IgD-negative memory B cell (primary cell): ENCODE measurements around the gene TLCD4. TPM values are rescaled to one million over a fixed set of nuclear protein-coding genes. Genes with fewer than 3 reads are reported as not detected.

Experiments used
- H3K27ac Mint-ChIP-seq, 3 donors: one replicate each; pipeline ENCODE4 v1.8.0; 2020 to 2022; ENCODE audit warnings: mild to moderate bottlenecking in 3 of 3, mixed read lengths in 3 of 3, moderate library complexity in 1 of 3
- H3K27me3 Mint-ChIP-seq: one replicate; pipeline ENCODE4 v1.8.0; 2021; ENCODE audit warnings: mixed read lengths
- H3K36me3 Mint-ChIP-seq: one replicate; pipeline ENCODE4 v1.8.0; 2020; ENCODE audit warnings: mild to moderate bottlenecking, mixed read lengths
- H3K4me1 Mint-ChIP-seq, 3 donors: one replicate each; pipeline ENCODE4 v1.8.0; 2020 to 2022; ENCODE audit warnings: mixed read lengths in 3 of 3, mild to moderate bottlenecking in 1 of 3
- H3K4me3 Mint-ChIP-seq, 4 donors: one replicate each; pipeline ENCODE4 v1.8.0; 2020 to 2022; ENCODE audit warnings: mild to moderate bottlenecking in 4 of 4, mixed read lengths in 4 of 4, moderate library complexity in 3 of 4
- H3K9me3 Mint-ChIP-seq, 3 donors: one replicate each; pipeline ENCODE4 v1.8.0; 2020 to 2021; ENCODE audit warnings: mixed read lengths in 3 of 3, mild to moderate bottlenecking in 1 of 3
- polyA plus RNA-seq: library from polyadenylated mRNA; unstranded; fragments of 300-500 nt; fragmentation: Illumina TruSeq; gene quantifications from one replicate; pipeline ENCODE4 v1.2.3, GENCODE V29; 2021

The TLCD4 gene
- polyA plus RNA-seq, 1 donor from 2014 or later, result 3.1 TPM

DNA sequence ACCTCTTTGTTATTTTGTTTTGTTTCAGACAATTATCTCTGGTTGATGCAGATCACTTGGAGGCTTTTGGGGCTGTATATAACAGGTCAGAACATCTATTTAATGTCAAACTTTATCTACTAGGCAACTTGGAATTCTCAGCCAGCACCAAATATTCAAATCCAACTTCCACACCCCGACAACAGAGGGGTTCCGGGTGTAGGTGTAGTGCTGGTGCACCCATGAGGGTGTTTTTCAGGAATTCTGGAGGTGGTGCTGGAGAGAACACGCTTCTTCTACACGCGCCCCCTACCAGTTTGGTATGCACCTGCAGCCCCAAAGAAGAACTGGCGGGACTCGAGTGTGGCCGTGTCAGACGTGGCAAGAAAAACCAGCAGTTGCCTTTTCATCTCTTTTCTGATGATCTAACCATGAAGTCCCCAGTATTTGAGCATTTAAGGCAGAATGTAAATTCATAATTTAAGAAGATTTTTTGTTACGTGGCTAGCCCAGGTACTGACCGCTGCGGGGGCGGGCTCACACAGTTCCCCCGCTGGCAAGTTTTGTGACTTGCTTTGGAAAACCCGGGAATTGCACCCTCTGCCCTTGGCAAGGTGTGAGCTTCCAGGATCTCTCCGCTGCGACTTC is 462 bp upstream of the TLCD4 start:
- Mint-ChIP-seq H3K4me1 (peaks cover 8 to 34% (median 8%) of the 10 kb centered on the region in 3 donors), H3K36me3 (no peaks in the 10 kb centered on the region), H3K27ac (peak overlapping the region in 2 of 3 donors; percentile 69 to 90), H3K27me3 (peaks cover 19% of the 10 kb centered on the region), H3K9me3 (no peaks in the 10 kb centered on the region), H3K4me3 (peak overlapping the region; percentile 86 to 98 (median 94))

DNA sequence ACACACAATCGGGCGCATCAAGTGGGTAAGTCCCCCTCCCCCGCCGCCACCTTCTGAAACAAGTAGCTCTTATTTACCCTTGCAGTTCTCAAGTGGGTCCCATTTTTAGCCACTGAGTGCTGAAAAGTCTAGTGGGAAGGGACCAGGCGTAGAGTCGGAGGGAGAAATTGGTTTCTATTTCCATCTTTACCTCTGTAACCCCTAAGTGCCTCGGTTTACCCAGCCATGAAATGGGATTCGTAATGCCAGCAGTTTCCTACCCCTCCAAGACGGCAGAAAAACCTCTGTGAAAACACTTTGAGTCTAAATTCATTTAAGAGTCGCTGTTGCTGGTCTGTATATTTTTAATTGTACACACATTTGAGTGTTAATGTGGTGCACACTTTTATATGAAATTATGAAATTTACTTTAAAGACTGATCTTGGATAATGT is 928 bp downstream of the TLCD4 start:
- Mint-ChIP-seq H3K4me1 (peaks cover 8 to 33% (median 8%) of the 10 kb centered on the region in 3 donors), H3K4me3 (peak overlapping the region; percentile 86 to 97 (median 92)), H3K27ac (peak overlapping the region in 2 of 3 donors; percentile 60 to 71), H3K9me3 (no peaks in the 10 kb centered on the region), H3K36me3 (no peaks in the 10 kb centered on the region), H3K27me3 (peaks cover 19% of the 10 kb centered on the region)

DNA sequence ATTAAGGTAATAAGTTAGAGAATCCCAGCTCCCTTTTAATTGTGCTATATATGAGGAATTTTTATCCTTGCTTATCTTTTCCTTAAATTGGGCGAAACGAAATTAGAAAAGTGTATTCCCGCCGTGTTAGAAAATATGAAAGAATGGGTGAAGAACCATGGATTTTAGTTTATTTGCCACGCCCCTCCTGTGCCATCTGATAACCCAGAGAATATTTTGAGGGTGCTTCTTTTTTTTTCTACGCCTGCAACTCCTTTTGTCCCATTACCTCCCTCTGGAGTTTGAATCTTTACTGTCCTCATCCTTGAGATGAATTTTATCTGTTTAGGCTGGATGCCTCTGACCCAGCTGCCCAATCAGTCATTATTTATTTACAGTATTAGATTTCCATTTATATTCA is 1.6 kb downstream of the TLCD4 start:
- H3K27me3 Mint-ChIP-seq, result peaks cover 19% of the 10 kb centered on the region
- H3K9me3 Mint-ChIP-seq, result no peaks in the 10 kb centered on the region
- H3K27ac Mint-ChIP-seq, result peak overlapping the region in 2 of 3 donors; percentile 68 to 88
- no peaks in the 10 kb centered on the region for H3K36me3 Mint-ChIP-seq
- peaks cover 8 to 33% (median 8%) of the 10 kb centered on the region in 3 donors for H3K4me1 Mint-ChIP-seq
- H3K4me3 Mint-ChIP-seq, result peak overlapping the region; percentile 77 to 97 (median 88)

DNA sequence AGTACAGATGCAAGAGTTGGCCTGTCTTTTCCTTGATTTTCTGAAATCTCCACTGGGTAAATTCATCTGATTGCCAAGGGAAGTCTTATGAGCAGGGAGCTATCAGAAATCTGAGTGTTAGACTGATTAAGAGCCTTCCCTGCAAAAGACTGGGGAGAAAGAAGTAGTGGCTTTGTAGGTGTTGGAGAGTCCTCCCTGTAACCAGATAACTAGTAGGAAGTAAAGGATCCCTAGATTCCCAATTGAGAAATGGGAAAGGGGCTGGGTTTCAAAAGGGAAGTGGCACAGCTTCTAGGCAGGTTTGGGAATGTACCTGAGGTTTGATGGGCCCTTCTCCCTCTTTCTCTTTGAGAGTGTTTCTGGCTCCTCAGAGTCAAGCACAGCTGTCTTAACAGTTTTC is 2.1 kb downstream of the TLCD4 start:
- peaks cover 8 to 33% (median 8%) of the 10 kb centered on the region in 3 donors for H3K4me1 Mint-ChIP-seq
- peak overlapping the region in 3 of 4 donors; percentile 77 to 89 (median 86) for H3K4me3 Mint-ChIP-seq
- H3K36me3 Mint-ChIP-seq, result peaks cover 2% of the 10 kb centered on the region
- no peak overlapping the region for H3K27ac Mint-ChIP-seq
- peaks cover 19% of the 10 kb centered on the region for H3K27me3 Mint-ChIP-seq
- H3K9me3 Mint-ChIP-seq, result no peaks in the 10 kb centered on the region

DNA sequence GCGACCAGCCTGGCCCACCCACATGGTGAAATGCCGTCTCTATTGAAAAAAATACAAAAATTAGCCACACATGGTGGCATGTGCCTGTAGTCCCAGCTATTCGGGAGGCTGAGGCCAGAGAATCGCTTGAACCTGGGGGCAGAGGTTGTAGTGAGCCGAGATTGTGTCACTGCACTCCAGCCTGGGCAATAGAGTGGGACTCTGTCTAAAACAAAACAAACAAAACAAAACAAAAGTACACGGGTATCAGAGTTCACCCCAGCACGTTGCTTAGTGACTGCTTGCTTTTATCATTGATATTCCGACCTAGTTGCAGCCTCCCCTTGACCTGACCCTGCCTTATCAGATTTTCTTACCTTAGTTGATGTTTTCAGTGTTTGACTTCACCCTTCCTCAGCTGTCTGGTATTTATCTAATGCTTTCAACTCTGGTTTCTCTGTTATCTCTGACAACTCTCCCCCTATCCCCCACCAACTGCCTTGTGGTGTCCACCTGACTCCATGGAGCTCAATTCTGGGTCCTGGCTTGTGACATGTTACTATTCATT is 5.1 kb downstream of the TLCD4 start:
- peaks cover 16% of the 10 kb centered on the region for H3K27me3 Mint-ChIP-seq
- H3K4me3 Mint-ChIP-seq, result no peak overlapping the region
- H3K36me3 Mint-ChIP-seq, result peaks cover 2% of the 10 kb centered on the region
- peaks cover 0 to 1% (median 0%) of the 10 kb centered on the region in 3 donors for H3K9me3 Mint-ChIP-seq
- H3K4me1 Mint-ChIP-seq, result peaks cover 4 to 27% (median 6%) of the 10 kb centered on the region in 3 donors
- no peak overlapping the region for H3K27ac Mint-ChIP-seq

DNA sequence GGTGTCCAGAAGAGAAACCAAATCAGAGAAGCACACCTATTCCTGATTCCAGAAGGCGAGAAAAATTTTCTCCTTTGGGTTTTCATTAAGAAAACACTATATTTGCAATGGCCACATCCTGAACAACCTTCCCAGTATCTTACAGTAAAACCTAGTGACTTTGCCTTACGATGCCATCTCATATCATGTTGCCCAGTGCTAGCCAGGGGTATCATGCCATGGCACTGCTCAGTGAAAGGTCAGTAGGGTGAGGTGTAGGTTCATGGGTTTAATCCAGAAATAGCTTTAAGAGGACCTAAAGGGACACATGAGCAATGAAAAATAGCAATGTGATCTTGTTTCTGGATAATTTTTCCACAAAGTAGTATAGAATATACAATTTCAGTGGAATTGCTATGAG is 7.2 kb downstream of the TLCD4 start:
- Mint-ChIP-seq H3K4me1 (peaks cover 0 to 16% (median 2%) of the 10 kb centered on the region in 3 donors), H3K9me3 (peaks cover 0 to 1% (median 0%) of the 10 kb centered on the region in 3 donors), H3K27me3 (peaks cover 9% of the 10 kb centered on the region), H3K36me3 (peaks cover 2% of the 10 kb centered on the region), H3K27ac (no peak overlapping the region), H3K4me3 (no peak overlapping the region)

DNA sequence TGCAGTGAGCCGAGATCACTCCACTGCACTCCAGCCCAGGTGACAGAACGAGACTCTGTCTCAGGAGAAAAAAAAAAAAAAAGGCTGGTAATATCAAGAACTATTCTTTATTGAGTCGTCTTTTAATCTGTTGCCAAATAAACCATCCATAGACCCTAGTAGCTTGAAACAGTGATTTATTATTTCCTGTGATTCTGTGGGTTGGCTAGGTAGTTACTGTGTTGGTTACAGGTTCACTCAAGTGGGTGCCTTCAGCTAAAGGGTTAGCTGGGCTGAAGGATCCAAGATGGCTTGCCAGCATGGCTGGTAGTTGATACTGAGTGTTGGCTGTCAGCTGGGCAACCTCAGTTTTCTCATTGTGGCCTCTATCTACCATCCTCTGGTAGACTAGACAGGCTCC is 9.2 kb downstream of the TLCD4 start:
- H3K27me3 Mint-ChIP-seq, result no peaks in the 10 kb centered on the region
- no peak overlapping the region for H3K27ac Mint-ChIP-seq
- peaks cover 0 to 2% (median under 1%) of the 10 kb centered on the region in 3 donors for H3K4me1 Mint-ChIP-seq
- peaks cover 2% of the 10 kb centered on the region for H3K36me3 Mint-ChIP-seq
- peaks cover 0 to 1% (median 0%) of the 10 kb centered on the region in 3 donors for H3K9me3 Mint-ChIP-seq
- no peak overlapping the region for H3K4me3 Mint-ChIP-seq

DNA sequence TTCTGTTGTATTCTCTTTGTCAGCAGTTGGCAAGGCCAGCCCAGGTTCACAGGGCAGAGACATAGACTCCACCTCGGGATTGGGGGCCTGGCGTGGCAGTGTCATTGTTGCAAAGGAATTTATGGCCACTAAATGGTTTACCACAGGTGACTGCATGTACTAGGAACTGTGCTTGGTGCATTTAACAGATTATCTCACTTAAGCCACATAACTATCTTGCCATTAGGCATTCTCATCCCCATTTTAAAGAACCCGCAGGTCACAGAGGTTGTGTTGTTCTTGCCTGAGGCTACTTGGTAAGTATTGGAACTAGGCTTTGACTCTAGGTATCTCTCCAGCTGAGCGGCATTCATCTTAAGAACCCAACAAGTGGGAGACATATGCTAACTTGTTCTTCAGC is 9.7 kb downstream of the TLCD4 start:
- peaks cover 0 to 1% (median 0%) of the 10 kb centered on the region in 3 donors for H3K9me3 Mint-ChIP-seq
- H3K27ac Mint-ChIP-seq, result no peak overlapping the region
- H3K27me3 Mint-ChIP-seq, result no peaks in the 10 kb centered on the region
- no peak overlapping the region for H3K4me3 Mint-ChIP-seq
- peaks cover 0 to 4% (median 2%) of the 10 kb centered on the region in 3 donors for H3K4me1 Mint-ChIP-seq
- peaks cover 2% of the 10 kb centered on the region for H3K36me3 Mint-ChIP-seq

DNA sequence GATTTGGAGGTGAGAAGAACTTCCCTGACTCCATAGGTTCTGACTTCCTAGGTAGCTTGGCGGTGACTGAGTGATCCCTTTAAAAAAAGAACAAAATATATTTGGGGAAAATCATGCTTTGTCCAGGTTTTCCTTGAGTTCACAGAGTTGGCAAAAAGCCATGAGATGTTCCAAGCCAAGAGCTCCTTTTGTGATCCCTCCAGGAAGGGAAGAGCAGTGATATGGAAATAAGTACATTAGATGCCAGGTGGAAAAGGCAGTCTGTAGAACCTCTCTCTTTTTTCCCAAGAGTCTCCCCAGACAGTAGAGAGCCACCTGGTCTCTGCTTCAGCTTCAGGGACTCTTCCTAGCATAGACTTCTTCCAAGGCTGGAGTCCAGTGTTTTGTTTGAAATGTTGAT is 10.2 kb downstream of the TLCD4 start:
- no peak overlapping the region for H3K4me3 Mint-ChIP-seq
- H3K27ac Mint-ChIP-seq, result no peak overlapping the region
- peaks cover 0 to 1% (median 0%) of the 10 kb centered on the region in 3 donors for H3K9me3 Mint-ChIP-seq
- H3K4me1 Mint-ChIP-seq, result peaks cover 0 to 4% (median 2%) of the 10 kb centered on the region in 3 donors
- H3K36me3 Mint-ChIP-seq, result peaks cover 2% of the 10 kb centered on the region
- H3K27me3 Mint-ChIP-seq, result no peaks in the 10 kb centered on the region

DNA sequence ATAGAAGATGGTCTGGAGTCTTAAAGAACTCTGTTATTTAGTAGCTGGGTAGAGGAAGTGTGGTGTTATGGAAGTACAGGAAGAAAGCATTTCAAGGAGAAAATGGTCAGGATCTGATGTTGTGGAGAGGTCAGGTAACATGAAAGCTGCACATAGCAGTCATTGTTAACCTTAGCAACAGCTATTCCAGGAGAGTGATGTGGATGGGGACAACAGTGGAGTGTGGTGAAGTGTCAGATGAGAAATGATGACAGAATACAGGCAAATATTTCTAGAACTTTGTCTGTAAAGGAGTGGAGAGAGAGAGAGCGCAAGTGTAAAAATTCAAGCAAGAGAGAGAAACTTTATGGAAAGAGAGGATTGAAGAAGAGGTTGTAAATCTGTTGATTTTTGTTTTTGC is 15.6 kb downstream of the TLCD4 start:
- no peaks in the 10 kb centered on the region for H3K9me3 Mint-ChIP-seq
- no peak overlapping the region for H3K27ac Mint-ChIP-seq
- H3K4me3 Mint-ChIP-seq, result no peak overlapping the region
- peaks cover 0 to 4% (median 0%) of the 10 kb centered on the region in 3 donors for H3K4me1 Mint-ChIP-seq
- no peaks in the 10 kb centered on the region for H3K36me3 Mint-ChIP-seq
- H3K27me3 Mint-ChIP-seq, result no peaks in the 10 kb centered on the region

DNA sequence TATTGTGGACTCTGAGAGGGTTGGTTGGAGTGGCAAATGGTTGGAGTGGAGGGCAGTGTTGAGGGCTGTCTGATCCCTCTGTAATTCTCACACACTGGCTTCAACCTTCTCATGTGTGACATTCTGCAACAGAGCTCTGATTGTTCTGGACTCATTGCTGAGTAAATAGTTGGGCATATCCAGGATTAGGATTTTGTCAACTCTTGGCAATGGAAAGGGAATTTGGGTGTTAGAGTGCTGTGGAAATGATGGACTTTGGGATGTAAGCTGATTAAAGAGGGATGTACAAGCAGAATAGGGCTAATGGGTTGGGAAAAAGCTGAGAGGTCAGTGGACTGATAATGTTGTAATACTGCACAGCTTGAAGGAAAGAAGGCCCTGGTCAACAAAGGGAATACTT is 16.5 kb downstream of the TLCD4 start:
- no peak overlapping the region for H3K4me3 Mint-ChIP-seq
- no peaks in the 10 kb centered on the region for H3K27me3 Mint-ChIP-seq
- H3K36me3 Mint-ChIP-seq, result no peaks in the 10 kb centered on the region
- H3K4me1 Mint-ChIP-seq, result peaks cover 0 to 4% (median 3%) of the 10 kb centered on the region in 3 donors
- H3K9me3 Mint-ChIP-seq, result no peaks in the 10 kb centered on the region
- H3K27ac Mint-ChIP-seq, result no peak overlapping the region

DNA sequence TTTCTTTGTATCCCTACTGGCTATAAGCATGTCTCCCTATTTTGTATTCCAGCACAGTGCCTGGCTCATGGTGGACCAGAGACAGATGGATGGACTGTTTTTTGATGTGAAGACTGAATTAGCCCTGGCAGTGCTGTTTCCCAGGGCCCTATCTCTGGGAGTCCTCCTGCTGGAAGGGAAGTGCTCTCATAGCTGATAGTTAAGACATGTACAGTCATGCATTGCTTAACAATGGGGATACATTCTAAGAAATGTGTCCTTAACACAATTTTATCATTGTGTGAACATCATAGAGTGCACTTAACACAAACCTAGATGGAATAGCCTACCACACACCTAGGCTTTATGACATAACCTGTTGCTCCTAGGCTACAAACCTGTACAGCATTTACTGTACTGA is 21.1 kb downstream of the TLCD4 start:
- H3K4me3 Mint-ChIP-seq, result no peak overlapping the region
- no peaks in the 10 kb centered on the region for H3K36me3 Mint-ChIP-seq
- no peaks in the 10 kb centered on the region for H3K27me3 Mint-ChIP-seq
- H3K9me3 Mint-ChIP-seq, result no peaks in the 10 kb centered on the region
- H3K4me1 Mint-ChIP-seq, result peaks cover 0 to 3% (median 0%) of the 10 kb centered on the region in 3 donors
- H3K27ac Mint-ChIP-seq, result no peak overlapping the region

DNA sequence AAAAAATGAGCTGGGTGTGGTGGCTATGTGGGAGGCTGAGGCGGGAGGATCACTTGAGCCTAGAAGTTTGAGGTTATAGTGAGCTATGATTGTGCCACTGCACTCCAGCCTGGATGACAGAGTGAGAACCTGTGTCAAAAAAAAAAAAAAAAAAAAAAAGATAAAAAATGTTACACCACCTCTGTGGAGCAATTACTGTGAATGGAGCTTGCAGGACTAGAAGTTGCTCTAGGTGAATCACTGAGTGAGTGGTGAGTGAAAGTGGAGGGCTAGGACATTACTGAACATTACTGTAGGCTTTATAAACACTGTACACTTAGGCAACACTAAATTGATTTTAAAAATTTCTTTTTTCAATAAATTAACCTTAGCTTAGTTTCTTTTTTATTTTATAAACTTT is 21.9 kb downstream of the TLCD4 start:
- Mint-ChIP-seq H3K4me1 (peaks cover 0 to 3% (median under 1%) of the 10 kb centered on the region in 3 donors), H3K9me3 (no peaks in the 10 kb centered on the region), H3K36me3 (no peaks in the 10 kb centered on the region), H3K27me3 (no peaks in the 10 kb centered on the region), H3K4me3 (no peak overlapping the region), H3K27ac (no peak overlapping the region)

DNA sequence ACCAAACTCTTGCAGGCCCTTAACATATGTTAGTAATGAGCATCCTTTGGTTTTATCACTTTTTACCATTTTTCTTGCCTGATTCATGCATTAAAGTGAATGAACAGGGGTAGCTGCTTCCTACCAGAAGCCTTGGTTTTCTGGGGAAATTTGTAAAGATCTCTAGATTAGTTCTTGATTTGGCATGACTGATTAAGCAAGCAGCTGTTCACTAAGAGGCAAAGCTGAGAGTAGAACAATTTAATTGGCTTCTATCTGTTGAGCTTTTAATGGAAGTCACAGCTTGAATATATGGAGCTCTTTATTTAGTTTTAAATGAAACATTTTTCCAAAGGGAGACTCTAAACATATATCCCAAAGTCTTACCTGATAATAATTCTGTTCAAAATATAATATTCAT is 23.6 kb downstream of the TLCD4 start:
- no peaks in the 10 kb centered on the region for H3K9me3 Mint-ChIP-seq
- peak overlapping the region in 1 of 3 donors; percentile 54 for H3K27ac Mint-ChIP-seq
- no peaks in the 10 kb centered on the region for H3K36me3 Mint-ChIP-seq
- H3K27me3 Mint-ChIP-seq, result no peaks in the 10 kb centered on the region
- H3K4me3 Mint-ChIP-seq, result no peak overlapping the region
- peaks cover 7 to 11% (median 10%) of the 10 kb centered on the region in 3 donors for H3K4me1 Mint-ChIP-seq

DNA sequence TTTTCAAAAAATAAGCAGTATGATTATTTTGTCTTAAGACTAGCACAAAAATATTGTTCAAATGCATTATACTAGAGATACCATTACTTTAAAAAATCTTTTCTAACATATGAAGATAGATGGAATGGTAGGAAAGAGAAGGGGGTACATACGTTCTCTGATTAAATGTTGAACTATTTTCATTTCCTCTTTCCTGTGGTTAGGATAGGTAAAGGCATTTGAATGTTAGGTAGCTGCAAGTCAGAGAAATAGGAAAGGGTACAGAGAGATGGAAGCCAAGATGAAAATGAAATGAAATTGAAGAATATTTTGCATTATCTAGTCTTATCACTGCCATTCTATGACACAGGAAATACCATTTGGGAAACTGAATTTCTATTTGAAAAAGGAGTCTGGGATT is 28.3 kb downstream of the TLCD4 start:
- peak overlapping the region in 2 of 4 donors; percentile 1 to 85 for H3K4me3 Mint-ChIP-seq
- no peaks in the 10 kb centered on the region for H3K9me3 Mint-ChIP-seq
- peaks cover 9 to 13% (median 13%) of the 10 kb centered on the region in 3 donors for H3K4me1 Mint-ChIP-seq
- H3K27me3 Mint-ChIP-seq, result no peaks in the 10 kb centered on the region
- H3K36me3 Mint-ChIP-seq, result no peaks in the 10 kb centered on the region
- peak overlapping the region in 1 of 3 donors; percentile 67 for H3K27ac Mint-ChIP-seq

DNA sequence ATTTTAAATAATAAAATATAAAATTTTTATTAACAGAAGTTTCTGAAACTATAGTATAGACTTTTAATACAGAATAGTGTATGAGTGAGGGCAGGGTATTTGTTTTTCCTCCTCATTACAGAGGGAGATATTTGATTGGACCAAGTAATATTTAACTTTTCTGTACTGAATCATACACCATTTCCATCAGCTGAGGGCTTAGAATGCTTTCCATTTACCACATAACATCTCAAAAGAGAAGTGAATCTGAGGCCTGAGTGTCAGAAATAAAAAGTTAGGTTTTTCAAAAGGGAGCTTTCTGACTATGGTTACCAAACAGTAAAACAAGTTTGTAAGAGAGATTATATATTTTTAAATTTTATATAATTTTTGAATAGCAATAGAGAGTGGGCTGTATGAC is 29.5 kb downstream of the TLCD4 start:
- H3K4me1 Mint-ChIP-seq, result peaks cover 9 to 13% (median 13%) of the 10 kb centered on the region in 3 donors
- H3K4me3 Mint-ChIP-seq, result peak overlapping the region in 1 of 4 donors; percentile 65
- no peak overlapping the region for H3K27ac Mint-ChIP-seq
- H3K9me3 Mint-ChIP-seq, result no peaks in the 10 kb centered on the region
- H3K27me3 Mint-ChIP-seq, result no peaks in the 10 kb centered on the region
- no peaks in the 10 kb centered on the region for H3K36me3 Mint-ChIP-seq
